ENCODE data around the gene DGKI. TPM values are rescaled to one million over a fixed set of nuclear protein-coding genes. Genes with fewer than 3 reads are reported as not detected.
"Not testable (repeated sequence)": the region's sequence is repeated elsewhere in the genome, so short reads cannot be mapped to it uniquely, and the experiment has no call there.

Gene DGKI
- total RNA-seq, 4 donors from 2014 or later, result 0.66 to 2.9 (median 1.7) TPM

- 93% methylated on average over 1 of the region's 1 CpG for WGBS
- TF ChIP-seq EP300 (IDR thresholded peaks at IDR 0.05) (no peak), POLR2AphosphoS5 (IDR thresholded peaks at IDR 0.05) (no peak), CTCF (IDR thresholded peaks at IDR 0.05) (no peak), POLR2A (IDR thresholded peaks at IDR 0.05; ENCODE audit: low read depth) (no peak)
- no peak overlapping the region for H3K4me3 ChIP-seq
- DNase-seq (ENCODE audit: extremely low spot score), result peak; percentile 19
- intact Hi-C loops (cut with DNase I), result no loop called here
- H3K4me1 ChIP-seq, result peaks cover 0 to 17% (median 3%) of the 10 kb centered on the region in 4 donors
- peak overlapping the region in 1 of 4 donors; percentile 59 for H3K27ac ChIP-seq (replicated peaks in 1 of 4)
- H3K9me3 ChIP-seq, result peaks cover 0 to 11% (median 7%) of the 10 kb centered on the region in 4 donors
- no peaks in the 10 kb centered on the region for H3K27me3 ChIP-seq
- no peaks in the 10 kb centered on the region for H3K36me3 ChIP-seq
These were observed 12.2 kb downstream of the DGKI start for GRCh38 chr7:137834552-137834951.

- H3K4me1 ChIP-seq, result peaks cover 0 to 29% (median 10%) of the 10 kb centered on the region in 4 donors
These were observed 13.8 kb downstream of the DGKI start for GRCh38 chr7:137832990-137833389.

GRCh38 chr7:137832382-137832781 is 14.4 kb downstream of the DGKI start:
- intact Hi-C loops (cut with DNase I), result no loop called here
- H3K36me3 ChIP-seq, result no peaks in the 10 kb centered on the region
- DNase-seq (ENCODE audit: extremely low spot score), result peak; percentile 39
- WGBS, result 86% methylated on average over 2 of the region's 2 CpGs
- no peak overlapping the region for H3K4me3 ChIP-seq
- H3K4me1 ChIP-seq, result peaks cover 0 to 29% (median 10%) of the 10 kb centered on the region in 4 donors
- H3K27ac ChIP-seq (replicated peaks in 1 of 4), result no peak overlapping the region
- TF ChIP-seq EP300 (IDR thresholded peaks at IDR 0.05) (no peak), POLR2A (IDR thresholded peaks at IDR 0.05; ENCODE audit: low read depth) (no peak), CTCF (IDR thresholded peaks at IDR 0.05) (no peak), POLR2AphosphoS5 (IDR thresholded peaks at IDR 0.05) (no peak)
- no peaks in the 10 kb centered on the region for H3K27me3 ChIP-seq
- peaks cover 0 to 11% (median 7%) of the 10 kb centered on the region in 4 donors for H3K9me3 ChIP-seq

More at GRCh38 chr7:137832990-137833389, 13.8 kb downstream of the DGKI start:
- H3K9me3 ChIP-seq, result peaks cover 0 to 11% (median 7%) of the 10 kb centered on the region in 4 donors
- H3K27ac ChIP-seq (replicated peaks in 1 of 4); H3K36me3 ChIP-seq; H3K27me3 ChIP-seq; intact Hi-C loops (cut with DNase I); H3K4me3 ChIP-seq: not testable (repeated sequence)
- peak; percentile 79 for DNase-seq (ENCODE audit: extremely low spot score)
- WGBS, result 98% methylated on average over 2 of the region's 2 CpGs

GRCh38 chr7:137831555-137831954 is 15.2 kb downstream of the DGKI start:
- H3K4me3 ChIP-seq; H3K36me3 ChIP-seq; H3K27ac ChIP-seq (replicated peaks in 1 of 4); intact Hi-C loops (cut with DNase I); DNase-seq (ENCODE audit: extremely low spot score); H3K27me3 ChIP-seq: not testable (repeated sequence)
- H3K9me3 ChIP-seq, result peaks cover 0 to 11% (median 7%) of the 10 kb centered on the region in 4 donors
- WGBS, result 100% methylated on average over 1 of the region's 1 CpG
- H3K4me1 ChIP-seq, result peaks cover 0 to 28% (median 10%) of the 10 kb centered on the region in 4 donors

GRCh38 chr7:137829337-137829992 is 17.3 kb downstream of the DGKI start:
- no peaks in the 10 kb centered on the region for H3K36me3 ChIP-seq
- 66% methylated on average over 7 of the region's 7 CpGs for WGBS
- DNase-seq (ENCODE audit: extremely low spot score), result no peak
- H3K27ac ChIP-seq (replicated peaks in 1 of 4), result no peak overlapping the region
- H3K4me3 ChIP-seq, result no peak overlapping the region
- TF ChIP-seq CTCF (IDR thresholded peaks at IDR 0.05) (no peak), POLR2A (IDR thresholded peaks at IDR 0.05; ENCODE audit: low read depth) (no peak)
- peaks cover 0 to 15% (median 10%) of the 10 kb centered on the region in 4 donors for H3K4me1 ChIP-seq
- H3K9me3 ChIP-seq, result peaks cover 0 to 11% (median 7%) of the 10 kb centered on the region in 4 donors
- no peaks in the 10 kb centered on the region for H3K27me3 ChIP-seq
- intact Hi-C loops (cut with DNase I), result loop anchor here (10.0 kb wide), 1 partner anchor 165 kb away; no protein-coding TSS in a partner anchor
